Caco-2 (cell line): ENCODE data around the gene LGALS7B. TPM values are rescaled to one million over a fixed set of nuclear protein-coding genes. Genes with fewer than 3 reads are reported as not detected.

ENCODE experiments used
- BruUV-seq: library from RNA; stranded (reverse); fragments of 400-500 nt; replicated peaks from 2 replicates; lab custom pipeline; 2021; lab: Mats Ljungman, UMichigan
- CTCF ChIA-PET: fragments of 300-600 bp; sonication (Branson Sonifier 250); formaldehyde crosslinking; loops from one replicate; lab custom pipeline; 2022; ENCODE audit warnings: antibody characterized with exemption; lab: Charles Lee
- POLR2A ChIA-PET: fragments of 300-600 bp; sonication (Branson Sonifier 250); formaldehyde crosslinking; loops from one replicate; lab custom pipeline; 2022; ENCODE audit warnings: antibody characterized with exemption; lab: Charles Lee
- DNase-seq, 2 experiments: peaks; one replicate each; pipeline versions ENCODE4 v3.0.0 to v3.0.0-alpha.2; 2020 to 2022
- H3K27me3 ChIP-seq: replicated peaks from 2 replicates; pipeline ENCODE4 v1.6.0; 2011; ENCODE audit warnings: low read length; ENCODE audit not compliant: control insufficient read depth, insufficient read depth
- H3K36me3 ChIP-seq: 2 replicates; pipeline ENCODE4 v1.5.1; 2011; ENCODE audit warnings: low read length; ENCODE audit not compliant: control insufficient read depth, insufficient read depth
- H3K4me1 ChIP-seq: fragments of 250-450 bp; sonication (Bioruptor Pico); 2 replicates; pipeline ENCODE4 v1.5.1; 2020; ENCODE audit warnings: mild to moderate bottlenecking
- H3K4me3 ChIP-seq: 2 replicates; pipeline ENCODE4 v1.5.1; 2011; ENCODE audit warnings: low read depth, mild to moderate bottlenecking, control low read depth, low read length
- H3K9me3 ChIP-seq: fragments of 250-450 bp; sonication (Bioruptor Pico); 2 replicates; pipeline ENCODE4 v1.5.1; 2020; ENCODE audit warnings: mild to moderate bottlenecking, moderate library complexity
- H3K27ac Mint-ChIP-seq: one replicate; pipeline ENCODE4 v1.8.0; 2022; ENCODE audit warnings: mixed read lengths; ENCODE audit not compliant: unreplicated experiment
- H3K27me3 Mint-ChIP-seq: one replicate; pipeline ENCODE4 v1.8.0; 2022; ENCODE audit warnings: mixed read lengths; ENCODE audit not compliant: insufficient read depth, unreplicated experiment
- H3K36me3 Mint-ChIP-seq: one replicate; pipeline ENCODE4 v1.8.0; 2022; ENCODE audit warnings: mild to moderate bottlenecking, mixed read lengths; ENCODE audit not compliant: insufficient read depth, unreplicated experiment
- H3K4me1 Mint-ChIP-seq: one replicate; pipeline ENCODE4 v1.8.0; 2022; ENCODE audit warnings: low read depth, mixed read lengths; ENCODE audit not compliant: unreplicated experiment
- H3K4me3 Mint-ChIP-seq: one replicate; pipeline ENCODE4 v1.8.0; 2022; ENCODE audit warnings: mild to moderate bottlenecking, moderate library complexity, mixed read lengths; ENCODE audit not compliant: unreplicated experiment
- H3K9me3 Mint-ChIP-seq: one replicate; pipeline ENCODE4 v1.8.0; 2022; ENCODE audit warnings: mixed read lengths; ENCODE audit not compliant: unreplicated experiment
- intact Hi-C: fragments of 100-400 bp; cut with micrococcal nuclease; formaldehyde crosslinking; loops from one replicate; pipeline ENCODE4 v1.10.0; 2022; ENCODE audit not compliant: unreplicated experiment
- total RNA-seq: library from RNA; stranded (reverse); gene quantifications from 2 replicates; pipeline ENCODE4 v1.2.3, GENCODE V29; 2022
- TF ChIP-seq, protein P1 (sequence below), 2 experiments: fragments of 200-600 bp in 1 of 2; IDR thresholded peaks; 1 replicate in 1 of 2; 2 replicates in 1 of 2; pipeline versions ENCODE4 v1.5.1 to v1.8.0; 2011 to 2022; ENCODE audit warnings: antibody characterized with exemption in 1 of 2, control low read depth in 1 of 2, inconsistent platforms in 1 of 2, low read depth in 1 of 2, low read length in 1 of 2, mild to moderate bottlenecking in 1 of 2, moderate library complexity in 1 of 2; ENCODE audit not compliant: insufficient read depth in 1 of 2, severe bottlenecking in 1 of 2, unreplicated experiment in 1 of 2

Gene LGALS7B
- total RNA-seq, 1 experiment from 2014 or later, result not detected

DNA sequence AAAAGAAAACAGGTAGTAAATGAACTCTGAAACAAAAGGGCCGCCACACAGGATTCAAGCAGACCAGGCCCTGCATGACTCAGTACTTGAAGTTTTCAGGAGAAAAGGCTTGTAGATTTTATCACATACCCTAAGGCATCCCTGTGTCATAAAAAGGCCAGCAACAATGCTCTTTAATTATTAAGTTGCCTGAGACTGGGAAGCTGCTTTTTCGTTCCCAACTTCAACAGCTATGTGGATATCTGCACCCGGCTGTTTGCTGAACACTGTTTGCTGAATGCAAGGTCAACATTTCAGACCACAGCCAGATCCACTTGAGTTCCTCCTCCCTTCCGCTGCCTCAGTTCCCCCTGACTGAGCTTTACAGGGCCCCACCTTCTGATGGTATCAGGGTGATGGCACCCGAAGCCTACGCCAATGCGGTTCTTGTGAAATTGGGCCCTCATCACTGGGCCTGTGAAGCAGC lies 48.7 kb downstream of the LGALS7B start:
- H3K9me3 ChIP-seq, result no peaks in the 10 kb centered on the region
- intact Hi-C loops, result loop anchor here (2.0 to 5.0 kb wide), 2 partner anchors 100 to 201 kb away; no protein-coding TSS in a partner anchor
- no peak overlapping the region for H3K4me3 Mint-ChIP-seq
- H3K4me1 Mint-ChIP-seq, result peaks cover 25% of the 10 kb centered on the region
- ChIA-PET POLR2A (interaction anchor here (0.6 to 1.8 kb wide), 8 partner anchors 12 to 93 kb away, joined by 3 to 15 read pairs (median 7); partner anchors contain the start of genes HNRNPL, MRPS12 and SARS2), CTCF (interaction anchor here (0.7 to 1.8 kb wide), 4 partner anchors 15 to 201 kb away, joined by 3 to 8 read pairs (median 4); partner anchors contain the start of genes MRPS12 and SARS2)
- no peaks in the 10 kb centered on the region for H3K9me3 Mint-ChIP-seq
- no peaks in the 10 kb centered on the region for H3K27me3 ChIP-seq
- peaks cover 35% of the 10 kb centered on the region for H3K4me1 ChIP-seq
- no peaks in the 10 kb centered on the region for H3K27me3 Mint-ChIP-seq
- H3K36me3 ChIP-seq, result peaks cover 17% of the 10 kb centered on the region
- peaks cover 97% of the 10 kb centered on the region for H3K36me3 Mint-ChIP-seq
- no peak overlapping the region for H3K4me3 ChIP-seq
- peak; percentile 66 to 67 for DNase-seq
- H3K27ac Mint-ChIP-seq, result peak overlapping the region; percentile 77
- TF ChIP-seq, protein P1, sequence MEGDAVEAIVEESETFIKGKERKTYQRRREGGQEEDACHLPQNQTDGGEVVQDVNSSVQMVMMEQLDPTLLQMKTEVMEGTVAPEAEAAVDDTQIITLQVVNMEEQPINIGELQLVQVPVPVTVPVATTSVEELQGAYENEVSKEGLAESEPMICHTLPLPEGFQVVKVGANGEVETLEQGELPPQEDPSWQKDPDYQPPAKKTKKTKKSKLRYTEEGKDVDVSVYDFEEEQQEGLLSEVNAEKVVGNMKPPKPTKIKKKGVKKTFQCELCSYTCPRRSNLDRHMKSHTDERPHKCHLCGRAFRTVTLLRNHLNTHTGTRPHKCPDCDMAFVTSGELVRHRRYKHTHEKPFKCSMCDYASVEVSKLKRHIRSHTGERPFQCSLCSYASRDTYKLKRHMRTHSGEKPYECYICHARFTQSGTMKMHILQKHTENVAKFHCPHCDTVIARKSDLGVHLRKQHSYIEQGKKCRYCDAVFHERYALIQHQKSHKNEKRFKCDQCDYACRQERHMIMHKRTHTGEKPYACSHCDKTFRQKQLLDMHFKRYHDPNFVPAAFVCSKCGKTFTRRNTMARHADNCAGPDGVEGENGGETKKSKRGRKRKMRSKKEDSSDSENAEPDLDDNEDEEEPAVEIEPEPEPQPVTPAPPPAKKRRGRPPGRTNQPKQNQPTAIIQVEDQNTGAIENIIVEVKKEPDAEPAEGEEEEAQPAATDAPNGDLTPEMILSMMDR (IDR thresholded peaks at IDR 0.05; ENCODE audit: insufficient read depth in 1 of 2, low read depth in 1 of 2, low read length in 1 of 2, severe bottlenecking in 1 of 2, unreplicated experiment in 1 of 2), result no peak
- BruUV-seq, result no TSS peak

DNA sequence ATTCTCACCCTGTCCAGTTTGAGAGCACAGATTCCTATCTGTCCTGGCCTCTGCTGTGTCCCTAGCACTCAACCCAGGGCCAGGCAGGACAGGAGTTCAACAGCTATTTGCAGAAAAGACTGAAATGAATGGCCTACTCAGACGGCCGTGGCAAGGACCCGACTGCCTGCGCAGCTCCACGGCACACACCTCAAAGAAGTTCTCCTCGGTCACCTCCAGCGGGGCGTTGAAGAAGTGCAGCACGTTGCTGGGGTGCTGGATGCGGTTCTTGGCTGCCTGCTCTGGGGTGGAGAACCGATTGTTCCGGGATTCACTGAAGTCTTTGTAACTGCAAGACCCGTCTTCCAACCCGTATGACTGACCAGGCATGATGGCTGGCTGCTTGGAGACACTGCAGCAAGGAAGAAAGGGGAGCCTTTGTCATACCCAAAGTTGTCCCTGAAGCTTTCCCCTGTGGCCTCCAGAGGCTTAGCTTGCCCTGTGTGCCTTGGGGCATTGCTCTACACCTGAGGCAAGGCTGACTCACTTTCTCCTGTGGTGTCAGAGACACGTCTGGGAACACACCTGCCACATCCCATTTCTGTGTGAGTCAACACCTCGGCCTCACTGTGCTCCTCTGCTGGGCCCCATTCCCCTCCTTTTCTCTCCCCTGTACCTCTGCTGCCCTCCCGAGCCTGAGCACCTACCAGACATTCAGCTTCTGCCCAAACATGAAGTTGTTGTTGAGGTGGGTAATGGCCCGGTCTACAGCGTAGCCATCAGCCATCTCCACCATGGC lies 49.4 kb downstream of the LGALS7B start:
- H3K4me3 Mint-ChIP-seq, result peak overlapping the region; percentile 12
- peak; percentile 59 to 80 for DNase-seq
- H3K36me3 Mint-ChIP-seq, result peaks cover 98% of the 10 kb centered on the region
- CTCF ChIA-PET, result interaction anchor here (1.0 to 1.8 kb wide), 4 partner anchors 19 to 436 kb away, joined by 3 to 8 read pairs (median 4); partner anchors contain the start of genes FAM98C, MRPS12 and SARS2
- no peak overlapping the region for H3K4me3 ChIP-seq
- peak overlapping the region; percentile 65 for H3K27ac Mint-ChIP-seq
- H3K4me1 ChIP-seq, result peaks cover 32% of the 10 kb centered on the region
- no peaks in the 10 kb centered on the region for H3K27me3 ChIP-seq
- BruUV-seq, result no TSS peak
- intact Hi-C loops, result loop anchor here (5.0 kb wide), 1 partner anchor 101 kb away; no protein-coding TSS in a partner anchor
- no peaks in the 10 kb centered on the region for H3K9me3 ChIP-seq
- POLR2A ChIA-PET, result interaction anchor here (0.7 to 1.8 kb wide), 8 partner anchors 11 to 101 kb away, joined by 3 to 15 read pairs (median 7); partner anchors contain the start of genes HNRNPL, MRPS12 and SARS2
- peaks cover 23% of the 10 kb centered on the region for H3K36me3 ChIP-seq
- no peaks in the 10 kb centered on the region for H3K9me3 Mint-ChIP-seq
- TF ChIP-seq, protein P1 (IDR thresholded peaks at IDR 0.05; ENCODE audit: insufficient read depth in 1 of 2, low read depth in 1 of 2, low read length in 1 of 2, severe bottlenecking in 1 of 2, unreplicated experiment in 1 of 2), result peak in 1 of 2 experiments; percentile 13
- H3K4me1 Mint-ChIP-seq, result peaks cover 25% of the 10 kb centered on the region
- H3K27me3 Mint-ChIP-seq, result no peaks in the 10 kb centered on the region
